CD4-positive, alpha-beta T cell treated with Interleukin-6 for 4 hours (primary cell): ENCODE measurements around the gene GFM1.
"Not testable (repeated sequence)": the region's sequence is repeated elsewhere in the genome, so short reads cannot be mapped to it uniquely, and the experiment has no call there.

Source experiments
- DNase-seq: peaks from one replicate; pipeline ENCODE4 v3.0.0-alpha.2; 2020; ENCODE audit warnings: mixed read lengths

GFM1 gene

DNA sequence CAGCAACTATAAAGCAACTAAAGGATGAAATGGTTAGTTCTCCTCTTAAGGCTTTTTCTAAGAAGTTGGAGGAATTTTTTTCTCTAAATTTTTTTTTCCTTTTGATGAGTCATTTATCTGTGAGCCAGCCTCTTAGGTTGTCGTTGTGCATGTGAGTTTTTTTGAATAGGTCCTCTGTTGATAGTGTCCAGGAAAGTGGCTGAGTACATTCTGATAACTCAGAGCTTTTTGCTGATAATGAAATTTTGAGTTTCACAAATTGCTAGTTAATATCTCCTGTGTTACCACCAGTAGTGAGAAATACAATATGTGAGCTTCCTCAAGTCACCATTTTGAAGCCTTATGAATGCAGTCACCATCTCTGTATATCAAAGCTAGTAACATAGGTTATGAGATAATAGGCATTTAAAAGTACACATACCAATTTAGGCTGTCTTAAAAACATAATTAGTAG, 35.2 kb downstream of the GFM1 start:
- DNase-seq, result no peak

DNA sequence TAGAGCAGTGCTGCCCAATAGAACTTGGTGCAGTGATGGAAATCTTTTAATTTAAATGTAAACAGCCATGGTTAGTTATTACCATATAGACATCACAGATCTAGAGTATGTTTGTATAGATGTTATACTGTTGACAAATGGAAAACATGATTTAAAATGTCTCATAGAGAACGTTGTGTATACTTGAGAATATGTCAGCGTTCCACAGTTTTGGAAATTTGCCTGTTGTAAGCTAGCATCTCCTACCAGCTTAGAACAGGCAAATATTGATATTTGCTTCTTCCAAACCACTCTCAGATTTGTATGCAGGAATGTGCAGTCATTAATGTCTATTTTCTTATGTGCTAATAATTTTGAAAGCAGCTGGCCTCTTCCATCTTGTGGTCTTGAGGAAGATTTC, 36.5 kb downstream of the GFM1 start:
- no peak for DNase-seq

DNA sequence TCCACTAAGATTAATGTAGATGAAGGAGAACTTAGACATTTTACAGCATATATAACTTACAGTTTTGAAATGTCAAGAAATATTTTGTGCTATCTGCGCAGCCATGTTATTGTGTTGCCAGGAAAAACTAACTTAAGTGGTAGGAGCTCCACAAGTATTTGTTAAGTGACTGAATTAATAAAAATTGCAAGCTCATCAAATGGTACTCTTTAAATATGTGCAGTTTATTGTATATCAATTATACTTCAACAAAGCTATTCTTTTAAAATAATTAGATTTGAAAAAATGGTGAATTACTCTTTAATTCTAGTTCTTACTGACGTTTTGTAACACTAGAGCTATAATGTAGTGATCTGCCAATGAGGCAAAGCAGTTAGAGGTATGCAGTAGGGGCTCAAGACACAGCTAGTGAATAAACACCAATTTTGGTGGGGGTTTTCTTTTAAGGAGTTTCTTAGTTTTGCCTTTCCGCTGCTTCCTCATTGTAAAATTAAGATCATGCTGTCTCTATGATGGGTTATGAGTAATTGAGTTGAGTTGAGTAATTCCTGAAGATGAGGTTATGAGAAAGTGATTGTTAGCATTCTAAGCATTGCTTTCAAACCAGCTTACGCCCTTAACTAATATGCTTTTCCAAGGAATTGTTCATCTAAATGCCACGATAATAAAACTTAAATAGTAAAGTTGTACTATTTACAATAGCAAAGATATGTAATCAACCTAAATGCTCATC, 39.1 kb downstream of the GFM1 start:
- DNase-seq, result no peak

DNA sequence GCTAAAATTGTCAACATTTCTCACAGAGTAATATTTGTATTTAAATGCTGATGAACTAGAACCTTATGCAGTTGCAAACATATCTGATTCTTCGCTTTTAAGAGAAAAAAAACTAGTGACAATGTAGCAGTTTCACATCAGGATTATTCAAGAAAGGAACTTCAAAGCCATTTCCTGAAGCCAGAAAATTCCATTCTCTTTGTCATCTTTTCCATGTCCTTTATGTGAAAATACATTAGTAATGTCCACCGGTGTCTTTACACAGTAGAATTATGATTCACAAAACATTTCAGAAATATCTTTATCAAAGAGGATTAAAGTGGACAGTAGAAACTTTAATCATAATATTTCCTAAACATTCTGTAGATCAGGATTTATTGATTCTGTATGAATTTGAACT, 40.8 kb downstream of the GFM1 start:
- DNase-seq, result no peak

DNA sequence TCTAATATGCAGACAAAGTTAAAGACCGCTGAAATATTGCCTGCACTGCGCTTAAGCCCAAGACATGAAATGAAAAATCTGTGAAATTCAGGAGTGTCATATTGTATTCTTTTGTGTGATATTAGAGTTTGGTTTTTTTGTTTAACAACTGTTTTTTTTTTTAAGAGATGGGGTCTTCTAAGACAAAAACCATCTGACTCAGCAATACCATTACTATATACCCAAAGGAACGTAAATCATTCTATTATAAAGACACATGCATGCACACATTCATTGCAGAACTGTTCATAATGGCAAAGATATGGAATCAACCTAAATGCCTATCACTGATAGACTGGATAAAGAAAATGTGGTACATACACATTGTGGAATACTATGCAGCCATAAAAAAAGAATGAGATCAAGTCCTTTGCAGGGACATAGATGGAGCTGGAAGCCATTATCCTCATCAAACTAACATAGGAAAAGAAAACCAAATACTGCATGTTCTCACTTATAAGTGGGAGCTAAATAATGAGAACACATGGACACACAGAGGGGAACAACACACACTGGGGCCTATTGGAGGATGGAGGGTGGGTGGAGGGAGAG, 49.6 kb downstream of the GFM1 start:
- not testable (repeated sequence) for DNase-seq

DNA sequence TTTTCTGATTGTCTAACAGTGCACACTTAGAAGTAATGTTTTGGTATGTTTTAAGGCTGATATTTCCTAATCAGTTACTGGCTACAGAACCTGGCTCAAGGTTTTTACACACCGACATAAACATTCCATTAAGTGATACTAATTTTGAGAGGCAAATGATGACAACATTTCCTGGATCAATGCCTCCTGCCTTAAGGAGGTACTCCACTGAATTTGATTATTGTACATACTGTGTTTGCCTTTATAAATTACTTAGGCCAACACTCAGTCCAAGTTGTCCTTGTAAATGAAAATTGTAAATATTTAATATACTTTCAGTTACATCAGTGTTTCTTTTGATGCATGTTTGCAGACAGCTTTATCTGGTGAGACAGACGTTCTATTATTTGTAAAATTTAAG, 52.3 kb downstream of the GFM1 start:
- no peak for DNase-seq

DNA sequence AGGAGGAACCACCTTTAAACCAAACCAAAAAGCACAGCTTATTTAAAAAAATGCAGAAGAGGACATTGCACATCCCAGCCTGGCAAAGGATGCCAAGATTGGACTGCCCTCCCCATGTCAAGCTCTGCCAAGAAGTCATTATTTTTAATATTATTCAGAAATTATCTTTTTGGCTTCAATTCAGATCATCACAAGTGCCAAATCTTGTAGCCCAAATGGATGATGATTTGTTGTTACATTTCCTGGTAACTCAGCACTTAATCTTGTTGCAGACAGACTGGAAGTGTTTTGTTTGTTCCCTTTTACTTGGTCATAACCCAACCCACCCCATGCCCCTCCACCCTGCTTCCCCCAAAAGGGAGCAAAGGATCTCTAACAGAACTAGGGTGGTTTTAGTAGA, 56.2 kb downstream of the GFM1 start:
- no peak for DNase-seq

DNA sequence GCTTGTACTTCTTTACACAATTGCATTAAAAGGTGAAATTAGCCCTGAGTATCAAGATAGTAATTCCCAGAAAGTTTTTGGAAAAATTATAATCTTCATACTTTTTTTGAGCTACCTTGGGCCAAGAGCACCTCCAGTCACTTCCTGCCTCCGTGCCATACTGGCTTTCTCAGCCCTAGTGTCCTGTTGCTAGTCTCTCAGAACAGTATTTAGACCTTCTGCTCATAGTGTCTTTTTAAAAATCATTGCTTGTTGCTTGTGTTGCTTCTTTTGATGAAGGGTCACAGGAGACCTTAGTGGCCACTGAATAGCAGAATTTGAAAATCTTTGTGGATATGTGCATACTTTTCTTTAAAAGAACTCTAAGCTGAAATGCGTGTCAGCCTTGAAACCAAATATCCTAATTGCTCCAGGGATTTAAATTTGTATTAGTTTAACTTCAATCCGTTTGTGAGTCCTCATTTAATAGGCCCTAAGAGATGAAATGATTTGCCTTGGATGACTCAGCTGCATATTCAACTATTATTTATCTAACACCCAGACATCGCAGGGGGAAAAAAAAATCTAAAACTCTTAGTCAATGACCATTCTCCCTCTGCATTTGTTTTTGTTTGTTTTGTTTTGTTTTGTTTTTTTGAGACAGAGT, 57.2 kb downstream of the GFM1 start:
- no peak for DNase-seq

DNA sequence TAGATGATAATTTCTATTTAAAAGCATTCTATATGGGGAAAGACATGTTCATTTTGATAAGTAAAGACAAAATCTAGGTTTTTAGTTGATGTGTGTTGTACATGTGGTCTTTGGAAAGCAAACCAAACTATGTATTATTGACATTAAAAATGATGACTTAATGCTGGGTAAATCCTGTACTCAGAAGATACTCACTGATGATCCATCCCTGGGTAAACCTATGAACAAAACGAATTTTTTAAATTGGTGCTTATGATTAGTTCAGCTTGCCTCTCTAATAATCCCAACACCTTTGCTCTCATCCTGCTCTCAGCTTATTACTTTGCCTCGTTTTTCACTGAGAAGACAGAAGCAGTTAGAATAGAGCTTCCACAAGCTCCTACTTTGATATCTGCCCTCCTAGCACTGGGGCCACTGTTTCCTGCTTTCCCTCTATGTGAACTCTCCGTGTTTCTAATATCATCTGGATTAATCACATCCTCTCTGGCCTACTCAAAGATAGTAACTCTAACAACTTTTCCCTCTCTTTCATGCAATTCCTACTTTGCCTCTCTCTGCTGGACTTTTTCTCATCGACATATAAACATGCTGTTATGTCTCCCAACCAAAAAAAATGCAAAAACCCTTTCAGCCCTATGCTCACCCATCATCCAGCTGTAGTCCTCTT, 58.6 kb downstream of the GFM1 start:
- DNase-seq, result no peak

DNA sequence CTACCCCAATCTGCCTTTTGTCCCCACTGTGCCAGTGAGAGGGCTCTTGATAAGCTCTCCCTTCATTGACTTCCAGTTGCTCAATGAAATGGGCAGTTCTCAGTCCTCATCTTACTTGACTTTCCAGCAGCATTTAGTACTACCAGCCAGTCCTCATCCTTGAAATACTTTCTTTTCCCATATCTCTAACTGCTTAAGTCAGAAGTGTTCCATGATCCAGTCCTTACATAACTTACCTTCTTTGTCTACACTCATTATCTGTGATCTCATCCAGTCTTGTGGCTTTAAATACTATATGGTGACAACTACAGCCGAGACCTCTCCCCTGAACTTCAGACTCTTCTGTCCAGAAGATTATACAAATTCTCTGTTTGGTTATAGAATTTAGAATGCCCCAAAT, 59.2 kb downstream of the GFM1 start:
- no peak for DNase-seq

DNA sequence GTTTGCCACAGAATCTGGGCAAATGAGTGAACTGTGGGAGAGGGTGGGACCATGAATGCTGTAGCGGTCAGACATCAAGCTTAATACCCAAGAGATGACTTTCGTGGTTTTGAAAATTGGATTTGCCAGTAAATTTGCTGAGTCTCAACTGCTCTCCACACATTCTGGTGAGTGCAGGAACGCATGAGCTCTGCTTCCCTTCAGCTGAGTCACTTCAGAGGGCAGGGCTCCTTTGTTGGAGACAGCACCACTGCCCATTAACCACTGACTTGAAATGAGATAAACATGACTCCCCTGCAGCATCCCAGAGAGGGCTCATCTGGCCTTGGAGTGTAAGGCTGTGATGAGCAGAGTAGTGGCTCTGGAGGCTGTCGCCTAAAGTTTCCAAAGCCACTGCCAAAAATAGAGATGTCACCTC, 65.3 kb downstream of the GFM1 start:
- no peak for DNase-seq

DNA sequence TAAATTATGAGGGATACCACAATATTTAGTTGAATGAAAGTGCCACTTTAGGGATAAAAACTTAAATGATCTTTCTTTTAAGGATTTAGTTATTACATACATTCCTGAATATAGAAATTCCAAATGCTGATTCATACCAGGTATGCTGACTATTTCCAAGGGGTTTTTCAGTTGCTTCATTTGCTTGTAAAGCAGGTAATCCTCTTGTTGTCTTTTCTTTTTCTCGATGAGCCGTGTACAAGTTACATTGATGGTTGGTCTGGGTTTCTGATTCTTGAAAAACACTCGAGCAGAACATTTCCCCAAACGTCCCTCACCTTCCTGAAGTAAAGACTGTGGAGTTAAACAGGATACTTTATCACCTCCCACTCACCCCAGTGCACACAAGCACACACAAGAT, 66.3 kb downstream of the GFM1 start:
- DNase-seq, result no peak

DNA sequence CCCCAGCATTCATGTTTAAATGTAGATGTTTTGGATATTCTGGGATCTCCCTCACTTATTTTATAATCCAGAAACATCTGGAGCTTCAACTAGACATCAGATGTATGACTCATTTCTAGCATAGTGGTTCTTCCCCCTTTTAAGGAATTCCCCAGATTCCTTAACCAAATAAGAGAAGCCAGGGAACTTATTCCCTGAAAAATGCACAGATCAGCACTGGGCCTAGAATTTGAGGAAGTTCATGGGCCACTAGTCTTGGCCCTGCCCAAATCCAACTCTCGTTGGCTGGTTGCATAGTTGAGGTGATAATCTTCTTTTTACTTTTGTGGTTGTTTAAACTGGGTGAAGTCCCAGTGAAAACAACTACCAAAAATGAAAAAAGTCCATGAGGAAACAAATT, 67.6 kb downstream of the GFM1 start:
- DNase-seq, result no peak

DNA sequence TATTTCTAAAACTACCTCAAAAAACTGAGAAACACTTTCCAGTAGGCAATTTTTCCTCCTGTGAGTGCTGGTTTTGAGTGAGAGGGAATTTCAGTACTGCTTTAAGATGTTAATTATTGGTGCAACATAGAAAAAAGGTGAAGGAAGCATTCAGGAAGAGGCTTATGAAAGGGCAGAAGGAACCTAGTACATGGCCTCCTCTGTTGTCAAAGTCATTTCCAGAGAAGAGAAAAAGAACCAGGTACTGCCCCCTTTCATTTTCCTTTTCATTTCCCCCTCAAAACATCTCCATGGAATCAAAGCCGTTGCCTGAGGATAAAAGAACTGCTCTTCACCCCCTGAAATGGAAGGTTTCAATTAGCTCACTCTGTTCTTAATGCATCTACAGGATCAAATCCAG, 68.1 kb downstream of the GFM1 start:
- DNase-seq, result no peak

DNA sequence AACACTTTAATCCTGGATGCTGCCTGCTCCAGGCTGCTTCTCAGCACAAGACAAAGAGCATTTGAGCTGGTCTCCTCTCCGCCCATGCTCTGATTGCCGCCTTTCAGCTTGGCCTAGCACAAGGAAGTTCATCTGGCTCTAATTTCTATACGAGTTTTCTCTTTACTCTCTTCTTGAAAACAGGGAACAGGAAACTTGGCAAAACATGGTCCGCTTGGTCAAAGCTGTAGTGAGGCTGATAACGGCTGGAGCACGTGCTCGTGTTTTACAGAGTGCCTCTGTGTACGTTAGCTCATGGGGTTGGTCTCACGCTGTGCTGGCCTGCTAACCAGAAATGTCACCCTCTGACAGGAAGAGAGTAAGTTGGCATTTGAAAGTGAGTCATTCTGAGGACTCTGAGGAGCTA, 68.8 kb downstream of the GFM1 start:
- DNase-seq, result no peak

DNA sequence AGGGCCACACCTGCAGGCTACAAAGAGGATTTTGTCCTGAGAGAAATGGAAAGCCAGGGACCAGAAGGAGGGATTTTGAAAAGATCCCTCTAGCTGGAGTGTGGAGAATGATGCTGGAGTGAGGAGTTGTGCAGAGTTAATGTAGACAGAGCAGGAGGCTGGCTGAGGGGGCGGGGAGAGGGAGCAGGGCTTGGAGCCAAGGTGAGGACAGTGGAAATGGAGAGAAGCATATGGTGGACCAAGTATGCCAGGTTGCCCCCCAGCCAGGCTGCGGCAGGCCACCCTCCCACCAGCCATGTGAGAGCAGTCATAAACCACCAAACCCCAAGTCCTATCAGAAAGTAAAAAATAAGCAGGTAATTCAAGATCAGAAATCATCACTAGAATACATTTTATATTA, 73.2 kb downstream of the GFM1 start:
- DNase-seq, result no peak

DNA sequence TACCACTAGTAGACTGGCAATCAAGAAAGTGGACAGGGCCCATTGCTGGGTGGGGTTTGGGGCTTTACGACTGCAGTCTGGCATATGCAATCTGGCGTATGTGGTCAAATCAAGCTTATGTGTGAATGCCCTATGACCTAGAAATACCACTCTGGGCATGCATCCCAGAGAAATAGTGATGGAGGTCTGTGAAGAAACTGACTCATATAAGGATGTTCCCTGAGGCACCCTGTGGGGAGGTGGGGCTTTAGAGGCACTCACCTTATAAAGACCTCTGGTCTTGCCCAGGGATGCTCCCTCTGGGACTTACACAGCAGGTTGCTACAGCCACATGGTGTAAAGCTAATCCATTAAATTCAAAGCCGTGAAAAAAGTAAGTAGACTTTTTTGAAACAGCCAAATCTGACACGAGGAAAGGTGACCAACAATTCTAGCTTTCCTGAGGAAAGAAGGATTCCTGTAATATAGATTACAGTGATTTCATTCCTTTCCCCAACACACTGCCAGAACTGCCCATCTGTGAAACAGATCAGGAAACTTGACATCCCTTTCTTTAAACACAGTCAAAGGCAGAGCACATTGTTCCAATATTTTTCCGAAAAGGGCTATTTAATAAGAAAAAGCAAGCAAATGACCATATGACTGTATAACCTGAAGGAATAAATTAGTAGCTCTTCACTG, 74.3 kb downstream of the GFM1 start:
- DNase-seq, result no peak

DNA sequence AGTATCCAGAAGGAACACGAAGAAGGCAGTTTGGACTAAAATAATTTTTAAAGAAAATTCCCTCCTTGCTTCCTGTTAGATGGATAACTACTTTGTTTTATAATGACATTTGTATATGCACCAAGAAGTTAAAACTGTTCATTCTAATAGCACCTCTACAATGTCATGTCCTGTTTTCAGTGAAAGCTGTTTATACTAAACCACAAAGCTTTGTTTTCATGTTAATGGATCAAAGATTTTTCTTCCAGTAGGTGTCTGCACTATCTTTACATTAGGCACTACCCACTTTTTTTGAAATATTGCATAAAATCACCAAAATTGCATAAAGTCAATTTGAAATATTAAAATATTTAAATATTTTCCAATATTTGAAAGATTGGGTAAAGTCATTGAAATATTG, 77.8 kb downstream of the GFM1 start:
- no peak for DNase-seq

DNA sequence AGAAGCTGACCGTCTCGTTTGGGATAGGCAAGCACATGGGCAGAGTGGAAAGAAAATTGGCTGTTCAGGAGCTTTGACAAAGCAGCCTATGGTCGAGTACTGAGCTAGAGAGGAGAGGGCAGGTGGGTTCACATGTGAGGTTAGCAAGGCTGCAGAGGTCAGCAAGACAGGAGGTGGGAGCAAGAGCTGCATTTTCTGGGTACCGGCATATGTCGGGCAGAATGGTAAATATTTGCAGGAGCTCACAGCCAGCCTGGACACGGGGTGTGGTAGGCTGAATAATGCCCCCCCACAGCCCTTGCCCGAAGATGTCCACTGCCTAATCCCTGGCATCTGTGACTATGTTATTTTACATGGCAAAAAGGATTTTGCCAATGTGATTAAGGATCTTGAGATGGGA, 79.7 kb downstream of the GFM1 start:
- DNase-seq, result no peak

DNA sequence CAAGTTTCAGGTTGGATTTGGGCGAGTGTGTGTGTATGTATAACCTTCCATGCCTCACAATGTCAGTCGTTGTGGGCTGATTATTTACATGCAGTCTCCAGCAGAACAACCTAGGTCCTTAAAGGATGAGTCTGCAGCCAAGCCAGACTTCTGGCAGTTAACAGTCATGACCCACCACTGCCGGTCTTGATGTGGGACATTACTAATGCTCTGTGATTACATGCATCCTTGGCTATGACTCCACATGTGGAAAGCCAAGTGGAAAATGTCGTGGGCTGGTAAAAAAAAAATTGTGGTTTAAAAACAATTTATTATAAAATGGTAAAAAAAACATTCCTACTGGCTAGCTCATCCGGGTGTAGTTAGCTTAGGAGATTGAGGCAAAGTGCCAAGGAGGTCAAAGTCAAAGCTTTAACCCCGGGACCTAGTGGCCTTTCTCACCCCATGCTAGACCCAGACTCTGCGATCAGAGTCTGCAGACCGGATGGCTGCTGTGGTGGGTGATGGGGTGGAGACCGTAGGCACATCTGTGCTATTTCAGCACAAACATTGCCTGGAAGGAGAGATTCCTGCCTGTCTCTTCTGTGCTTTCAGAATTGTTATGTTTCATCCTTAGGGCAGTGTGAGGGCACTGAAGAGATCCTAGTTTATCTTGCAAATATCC, 81.2 kb downstream of the GFM1 start:
- DNase-seq, result no peak

DNA sequence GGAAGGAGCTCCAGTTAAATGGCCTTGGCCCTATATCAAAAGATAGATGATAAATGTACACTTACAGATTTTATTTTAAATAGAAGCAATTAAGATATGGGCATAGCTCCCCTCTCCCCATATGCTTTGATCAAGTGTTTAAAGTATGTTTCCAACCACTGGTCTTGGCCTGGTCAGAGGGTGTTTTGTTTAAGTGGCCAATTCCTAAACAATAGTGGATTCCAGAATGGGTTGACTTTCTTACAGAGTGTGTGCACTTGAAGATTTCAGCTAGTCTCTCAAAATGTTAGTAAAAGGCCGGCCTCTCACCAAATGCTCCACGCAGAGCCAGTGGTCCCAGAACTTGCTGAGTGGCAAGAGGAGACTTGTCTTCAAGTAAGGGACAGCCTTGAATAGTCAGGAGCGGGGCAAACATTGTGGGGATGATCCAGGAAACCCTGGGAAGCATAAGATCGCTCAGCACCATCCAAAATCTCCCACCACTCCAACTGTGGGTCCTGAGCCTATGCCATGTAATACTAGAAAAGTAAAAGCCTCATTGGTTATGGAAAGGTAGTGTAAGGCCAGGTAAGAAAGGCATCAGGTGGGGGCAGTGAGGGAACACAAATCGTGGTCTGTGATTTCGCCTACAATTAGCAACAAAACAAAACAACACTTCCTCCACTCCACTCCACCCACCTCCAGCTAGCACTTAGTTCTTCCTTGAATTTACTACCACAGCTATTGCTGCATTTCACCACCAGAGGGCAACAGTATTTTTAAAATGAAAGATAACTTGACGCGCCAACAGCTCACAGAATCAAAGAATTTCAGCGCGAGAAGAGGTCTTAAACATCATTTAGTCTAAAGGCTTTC, 83.1 kb downstream of the GFM1 start:
- DNase-seq, result peak; percentile 61

DNA sequence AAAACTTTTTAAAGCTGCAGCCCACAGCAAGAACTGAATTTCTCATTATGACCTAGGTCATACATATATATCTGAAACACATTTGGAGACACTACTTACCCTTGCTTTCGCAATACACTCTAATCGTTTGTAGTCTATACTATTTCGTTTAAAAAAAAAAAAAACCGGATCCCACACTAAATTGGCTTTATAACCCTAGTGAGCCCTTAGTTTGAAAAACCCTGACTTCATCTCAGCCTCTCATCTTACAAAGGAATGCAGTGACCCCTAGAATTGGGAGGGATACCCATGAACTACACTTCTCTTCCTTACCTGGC, 83.7 kb downstream of the GFM1 start:
- no peak for DNase-seq
